Measurements from ENCODE around the gene SLC41A3.

The SLC41A3 gene

DNA sequence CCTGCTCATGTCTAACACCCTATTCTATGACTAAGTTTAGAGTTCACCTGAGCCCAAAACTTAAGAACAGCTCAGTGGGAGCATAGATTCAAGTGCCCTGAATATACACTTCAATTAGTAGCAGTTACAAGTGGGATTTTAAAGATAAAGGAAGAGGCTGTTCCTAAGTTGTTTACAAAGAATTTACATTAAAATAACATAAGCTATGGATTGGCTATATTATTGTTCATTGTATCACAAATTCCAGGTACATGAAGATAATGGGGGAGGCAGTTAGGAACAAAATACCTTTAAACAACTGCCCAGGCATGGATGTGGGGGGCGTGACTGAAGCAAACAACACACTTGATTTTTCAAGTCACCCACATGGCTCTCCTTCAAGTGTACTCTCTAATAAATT is 62.2 kb downstream of the SLC41A3 start:
- H3K4me3 ChIP-seq (ENCODE audit: control insufficient read depth, low read depth, low read length): no peak overlapping the region
- TF ChIP-seq, protein P1, sequence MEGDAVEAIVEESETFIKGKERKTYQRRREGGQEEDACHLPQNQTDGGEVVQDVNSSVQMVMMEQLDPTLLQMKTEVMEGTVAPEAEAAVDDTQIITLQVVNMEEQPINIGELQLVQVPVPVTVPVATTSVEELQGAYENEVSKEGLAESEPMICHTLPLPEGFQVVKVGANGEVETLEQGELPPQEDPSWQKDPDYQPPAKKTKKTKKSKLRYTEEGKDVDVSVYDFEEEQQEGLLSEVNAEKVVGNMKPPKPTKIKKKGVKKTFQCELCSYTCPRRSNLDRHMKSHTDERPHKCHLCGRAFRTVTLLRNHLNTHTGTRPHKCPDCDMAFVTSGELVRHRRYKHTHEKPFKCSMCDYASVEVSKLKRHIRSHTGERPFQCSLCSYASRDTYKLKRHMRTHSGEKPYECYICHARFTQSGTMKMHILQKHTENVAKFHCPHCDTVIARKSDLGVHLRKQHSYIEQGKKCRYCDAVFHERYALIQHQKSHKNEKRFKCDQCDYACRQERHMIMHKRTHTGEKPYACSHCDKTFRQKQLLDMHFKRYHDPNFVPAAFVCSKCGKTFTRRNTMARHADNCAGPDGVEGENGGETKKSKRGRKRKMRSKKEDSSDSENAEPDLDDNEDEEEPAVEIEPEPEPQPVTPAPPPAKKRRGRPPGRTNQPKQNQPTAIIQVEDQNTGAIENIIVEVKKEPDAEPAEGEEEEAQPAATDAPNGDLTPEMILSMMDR (conservative IDR thresholded peaks at IDR 0.05; ENCODE audit: control insufficient read depth, insufficient read depth, low read depth, low read length): no peak
- no peak for DNase-seq (ENCODE audit: low read depth)

DNA sequence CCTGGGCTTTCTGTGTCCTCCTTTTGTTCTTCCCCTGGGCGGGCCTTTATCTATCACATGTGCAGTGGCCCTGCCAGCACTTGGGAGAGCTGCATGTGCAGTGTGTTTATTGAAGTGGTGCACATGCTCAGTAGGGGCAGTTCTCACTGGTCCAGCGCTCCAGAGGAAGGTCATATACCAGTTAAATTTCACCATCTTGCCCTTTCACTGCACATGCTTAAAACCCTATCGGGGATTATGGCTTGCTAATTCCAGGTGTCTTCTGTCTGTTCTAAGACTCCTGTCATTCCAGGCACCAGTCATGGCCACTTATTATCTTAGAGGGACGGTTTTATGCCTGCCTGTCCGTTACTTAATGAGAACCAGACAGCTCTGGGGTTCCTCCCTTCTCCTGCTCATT is 62.7 kb downstream of the SLC41A3 start:
- TF ChIP-seq, protein P1 (conservative IDR thresholded peaks at IDR 0.05; ENCODE audit: control insufficient read depth, insufficient read depth, low read depth, low read length): no peak
- no peak for DNase-seq (ENCODE audit: low read depth)
- no peak overlapping the region for H3K4me3 ChIP-seq (ENCODE audit: control insufficient read depth, low read depth, low read length)

DNA sequence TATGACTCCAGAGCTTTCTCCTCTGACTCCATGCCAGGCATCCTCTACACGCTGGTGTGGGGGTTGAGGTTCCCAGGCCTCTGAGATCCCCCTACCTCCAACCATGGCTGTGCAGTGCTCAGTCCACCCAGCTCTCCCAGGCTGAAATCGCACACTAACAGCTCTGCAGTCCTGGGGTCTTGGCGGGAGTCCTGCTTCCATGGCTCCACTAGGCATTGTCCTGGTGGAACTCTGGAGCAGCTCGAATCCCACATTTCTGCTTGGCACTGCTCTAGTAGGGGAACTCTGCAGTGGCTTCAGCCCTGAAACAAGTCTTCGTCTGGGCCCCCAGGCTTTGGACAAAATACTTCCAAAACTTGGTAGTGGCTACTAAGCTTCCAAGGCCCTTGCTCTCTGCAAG is 64.2 kb downstream of the SLC41A3 start:
- DNase-seq (ENCODE audit: low read depth): no peak
- TF ChIP-seq, protein P1 (conservative IDR thresholded peaks at IDR 0.05; ENCODE audit: control insufficient read depth, insufficient read depth, low read depth, low read length): no peak
- H3K4me3 ChIP-seq (ENCODE audit: control insufficient read depth, low read depth, low read length): no peak overlapping the region

DNA sequence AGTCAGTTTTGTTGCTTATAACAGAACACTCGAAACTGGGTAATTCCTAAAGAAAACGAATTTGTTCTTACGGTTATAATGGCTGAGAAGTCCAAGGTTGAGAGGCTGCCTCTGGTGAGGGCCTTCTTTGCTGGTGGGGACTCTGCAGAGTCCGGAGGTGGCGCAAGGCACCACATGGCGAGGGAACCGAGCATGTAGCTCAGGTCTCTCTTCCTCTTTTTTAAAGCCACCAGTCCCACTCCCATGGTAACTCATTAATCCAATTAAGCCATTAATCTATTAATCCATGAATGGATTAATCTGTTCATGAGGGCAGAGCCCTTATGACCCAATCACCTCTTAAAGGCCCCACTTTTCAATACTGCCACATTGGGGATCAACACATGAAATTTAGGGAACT is 64.9 kb downstream of the SLC41A3 start:
- no peak for DNase-seq (ENCODE audit: low read depth)
- no peak overlapping the region for H3K4me3 ChIP-seq (ENCODE audit: control insufficient read depth, low read depth, low read length)
- TF ChIP-seq, protein P1 (conservative IDR thresholded peaks at IDR 0.05; ENCODE audit: control insufficient read depth, insufficient read depth, low read depth, low read length): no peak

DNA sequence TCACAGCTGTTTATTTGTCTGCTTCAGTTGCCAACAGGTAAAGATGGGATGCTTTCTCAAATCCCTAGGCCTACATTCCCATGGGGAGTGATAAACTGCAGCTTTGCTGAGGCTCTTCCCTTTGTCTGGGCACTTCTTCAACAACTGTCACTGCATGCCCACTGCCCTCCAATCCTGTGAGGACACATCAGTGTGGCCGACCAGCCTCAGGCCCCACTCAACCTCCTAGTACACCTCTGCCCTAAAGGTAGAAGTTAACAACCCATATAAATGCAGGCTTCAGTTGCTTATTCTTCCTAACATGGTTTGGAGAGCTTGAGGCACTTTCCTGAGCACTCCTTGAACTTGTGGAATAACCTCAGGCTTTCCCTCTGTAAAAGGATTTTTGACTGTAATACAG is 65.4 kb downstream of the SLC41A3 start:
- DNase-seq (ENCODE audit: low read depth): no peak
- H3K4me3 ChIP-seq (ENCODE audit: control insufficient read depth, low read depth, low read length): no peak overlapping the region
- TF ChIP-seq, protein P1 (conservative IDR thresholded peaks at IDR 0.05; ENCODE audit: control insufficient read depth, insufficient read depth, low read depth, low read length): no peak

DNA sequence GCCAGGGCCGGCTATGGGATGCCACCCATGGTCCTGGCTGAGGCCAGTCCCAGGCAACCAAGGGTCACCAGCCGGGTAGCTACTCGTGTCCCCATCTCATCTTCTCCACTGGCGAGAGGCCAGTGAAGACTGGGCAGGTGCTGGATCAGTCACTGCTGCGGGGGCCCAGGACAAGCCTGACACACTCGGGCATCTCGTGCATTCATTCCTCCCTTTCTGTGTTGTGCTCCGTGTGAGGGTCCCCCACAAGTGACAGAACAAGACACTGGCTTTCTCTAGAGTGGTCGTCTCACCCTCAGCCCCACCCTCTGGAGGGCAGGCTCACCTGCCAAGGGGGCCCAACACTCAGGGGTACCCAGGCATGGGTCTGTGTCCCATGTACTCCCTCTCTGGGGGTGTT is 66.6 kb downstream of the SLC41A3 start:
- TF ChIP-seq, protein P1 (conservative IDR thresholded peaks at IDR 0.05; ENCODE audit: control insufficient read depth, insufficient read depth, low read depth, low read length): no peak
- no peak for DNase-seq (ENCODE audit: low read depth)
- H3K4me3 ChIP-seq (ENCODE audit: control insufficient read depth, low read depth, low read length): no peak overlapping the region

DNA sequence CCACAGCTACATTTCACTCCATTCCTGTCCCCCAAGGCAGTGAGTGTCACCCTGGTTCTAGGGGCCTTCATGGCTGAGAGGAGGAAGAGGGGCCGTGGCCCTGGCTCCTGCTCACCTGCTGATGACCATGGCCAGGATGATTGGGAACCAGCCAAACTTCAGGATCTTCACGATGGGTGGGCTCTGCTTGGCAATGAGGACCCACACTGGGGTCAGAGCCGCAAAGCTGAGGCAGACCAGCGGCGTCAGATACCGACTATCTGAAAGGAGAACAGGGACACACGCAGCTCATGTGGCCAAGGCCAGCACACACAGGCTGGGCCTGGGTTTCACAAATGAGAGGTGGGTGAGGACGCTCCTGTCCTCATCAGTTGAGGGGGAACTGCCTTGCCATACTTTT is 67.3 kb downstream of the SLC41A3 start:
- H3K4me3 ChIP-seq (ENCODE audit: control insufficient read depth, low read depth, low read length): no peak overlapping the region
- DNase-seq (ENCODE audit: low read depth): no peak
- TF ChIP-seq, protein P1 (conservative IDR thresholded peaks at IDR 0.05; ENCODE audit: control insufficient read depth, insufficient read depth, low read depth, low read length): no peak

Measured in fibroblast of mammary gland (primary cell).